ENCODE data around the gene AKAP8. TPM values are rescaled to one million over a fixed set of nuclear protein-coding genes. Genes with fewer than 3 reads are reported as not detected.

AKAP8 gene
- total RNA-seq, 8 experiments from 2014 or later = 9.3 to 27.0 (median 16.4) TPM

- Histone ChIP-seq H3K4me1 (replicated peaks in 1 of 2) (peaks cover 12 to 13% of the 10 kb centered on the region in 2 donors), H3K4me3 (no peak overlapping the region), H3K27ac (no peak overlapping the region)
- WGBS, 10 experiments = 0 to 100% (median 78%) methylated on average over 1 to 3 of the region's 3 CpGs; no CpG with 5 or more reads in 3 of the 10 experiments
- ATAC-seq (replicated peaks in 6 of 8) = no peak
- in situ Hi-C loops (cut with MboI; ENCODE audit: low pct_unique_long_range_greater_than_20kb in 2 of 9, low sequenced_read_pairs in 9 of 9, unreplicated experiment in 9 of 9) = no loop called here
Observed at GRCh38 chr19:15317392-15318071, 62.1 kb downstream of the AKAP8 start.

- ATAC-seq (replicated peaks in 6 of 8) = no peak
- Histone ChIP-seq H3K4me1 (replicated peaks in 1 of 2) (peaks cover 12 to 13% of the 10 kb centered on the region in 2 donors), H3K4me3 (no peak overlapping the region), H3K27ac (no peak overlapping the region)
- 80 to 100% (median 94%) methylated on average over 1 to 2 of the region's 2 CpGs; no CpG with 5 or more reads in 2 of the 10 experiments for WGBS, 10 experiments
- in situ Hi-C loops (cut with MboI; ENCODE audit: low pct_unique_long_range_greater_than_20kb in 2 of 9, low sequenced_read_pairs in 9 of 9, unreplicated experiment in 9 of 9) = no loop called here
Observed at GRCh38 chr19:15316498-15316897, 63.1 kb downstream of the AKAP8 start.

- Histone ChIP-seq H3K4me3 (no peak overlapping the region), H3K27ac (no peak overlapping the region), H3K4me1 (replicated peaks in 1 of 2) (peaks cover 6 to 13% of the 10 kb centered on the region in 2 donors)
- ATAC-seq (replicated peaks in 6 of 8) = no peak
- in situ Hi-C loops (cut with MboI; ENCODE audit: low pct_unique_long_range_greater_than_20kb in 2 of 9, low sequenced_read_pairs in 9 of 9, unreplicated experiment in 9 of 9) = no loop called here
- WGBS, 10 experiments = 75 to 100% (median 90%) methylated on average over 2 to 5 of the region's 6 CpGs; no CpG with 5 or more reads in 2 of the 10 experiments
Observed at GRCh38 chr19:15315101-15315500, 64.5 kb downstream of the AKAP8 start.

GRCh38 chr19:15313649-15314279, 65.8 kb downstream of the AKAP8 start:
- WGBS, 10 experiments = 79 to 100% (median 91%) methylated on average over 1 to 6 of the region's 7 CpGs
- Histone ChIP-seq H3K4me1 (replicated peaks in 1 of 2) (peaks cover 6 to 12% of the 10 kb centered on the region in 2 donors), H3K4me3 (no peak overlapping the region), H3K27ac (no peak overlapping the region)
- in situ Hi-C loops (cut with MboI; ENCODE audit: low pct_unique_long_range_greater_than_20kb in 2 of 9, low sequenced_read_pairs in 9 of 9, unreplicated experiment in 9 of 9) = no loop called here
- no peak for ATAC-seq (replicated peaks in 6 of 8)

GRCh38 chr19:15307169-15307568, 72.4 kb downstream of the AKAP8 start:
- Histone ChIP-seq H3K4me1 (replicated peaks in 1 of 2) (no peaks in the 10 kb centered on the region), H3K27ac (no peak overlapping the region), H3K4me3 (no peak overlapping the region)
- in situ Hi-C loops (cut with MboI; ENCODE audit: low pct_unique_long_range_greater_than_20kb in 2 of 9, low sequenced_read_pairs in 9 of 9, unreplicated experiment in 9 of 9) = no loop called here
- 80 to 100% (median 100%) methylated on average over 1 to 2 of the region's 2 CpGs; no CpG with 5 or more reads in 2 of the 10 experiments for WGBS, 10 experiments
- ATAC-seq (replicated peaks in 6 of 8) = no peak

- Histone ChIP-seq H3K27ac (no peak overlapping the region), H3K4me1 (replicated peaks in 1 of 2) (peaks cover 0 to 6% of the 10 kb centered on the region in 2 donors), H3K4me3 (no peak overlapping the region)
- in situ Hi-C loops (cut with MboI; ENCODE audit: low pct_unique_long_range_greater_than_20kb in 2 of 9, low sequenced_read_pairs in 9 of 9, unreplicated experiment in 9 of 9) = no loop called here
- no peak for ATAC-seq (replicated peaks in 6 of 8)
- WGBS, 10 experiments = 20 to 100% (median 100%) methylated on average over 1 to 3 of the region's 3 CpGs; no CpG with 5 or more reads in 1 of the 10 experiments
Observed at GRCh38 chr19:15305582-15306334, 73.8 kb downstream of the AKAP8 start.

- in situ Hi-C loops (cut with MboI; ENCODE audit: low pct_unique_long_range_greater_than_20kb in 2 of 9, low sequenced_read_pairs in 9 of 9, unreplicated experiment in 9 of 9) = no loop called here
- Histone ChIP-seq H3K4me1 (replicated peaks in 1 of 2) (peaks cover 0 to 9% of the 10 kb centered on the region in 2 donors), H3K4me3 (no peak overlapping the region), H3K27ac (no peak overlapping the region)
- peak in 4 of 8 experiments; percentile 21 to 70 (median 46) for ATAC-seq (replicated peaks in 6 of 8)
- WGBS, 10 experiments = 38 to 97% (median 60%) methylated on average over 2 to 6 of the region's 10 CpGs; no CpG with 5 or more reads in 5 of the 10 experiments
Observed at GRCh38 chr19:15304140-15304705, 75.4 kb downstream of the AKAP8 start.

Other genes starting within 250 kb of the AKAP8 start
- gene NOTCH3, start 178.8 kb downstream of the AKAP8 start, total RNA-seq = 10 to 100 TPM in 2 of 8 experiments, 1 to 10 TPM in 6; 3.0 to 26.4 (median 7.7) TPM
- under 1 TPM in 4 of 8 experiments, not detected in 4; 0.23 to 0.47 (median 0.34) TPM for gene EPHX3, start 147.3 kb downstream of the AKAP8 start, total RNA-seq
- 10 to 100 TPM; 10.5 to 70.6 (median 23.0) TPM for gene BRD4, start 47.2 kb downstream of the AKAP8 start, total RNA-seq
- gene AKAP8L, start 39.2 kb upstream of the AKAP8 start, total RNA-seq = 100 to 1,000 TPM in 5 of 8 experiments, 10 to 100 TPM in 3; 71.1 to 147 (median 108) TPM
- 10 to 100 TPM; 10.6 to 34.4 (median 27.0) TPM for gene WIZ, start 70.2 kb upstream of the AKAP8 start, total RNA-seq
- 1 to 10 TPM in 1 of 8 experiments, under 1 TPM in 5, not detected in 2; 0.16 to 1.6 (median 0.48) TPM for gene RASAL3, start 84.8 kb upstream of the AKAP8 start, total RNA-seq
- under 1 TPM in 4 of 8 experiments, not detected in 4; 0.17 to 0.59 (median 0.32) TPM for gene PGLYRP2, start 99.7 kb upstream of the AKAP8 start, total RNA-seq
- gene CYP4F22, start 128.7 kb upstream of the AKAP8 start, total RNA-seq = under 1 TPM in 4 of 8 experiments, not detected in 4; 0.09 to 0.71 (median 0.11) TPM
- gene CYP4F8, start 235.4 kb upstream of the AKAP8 start, total RNA-seq = 1 to 10 TPM in 1 of 8 experiments, under 1 TPM in 4, not detected in 3; 0.29 to 1.1 (median 0.81) TPM